ENCODE results near the gene FAM110C.

The FAM110C gene

DNA sequence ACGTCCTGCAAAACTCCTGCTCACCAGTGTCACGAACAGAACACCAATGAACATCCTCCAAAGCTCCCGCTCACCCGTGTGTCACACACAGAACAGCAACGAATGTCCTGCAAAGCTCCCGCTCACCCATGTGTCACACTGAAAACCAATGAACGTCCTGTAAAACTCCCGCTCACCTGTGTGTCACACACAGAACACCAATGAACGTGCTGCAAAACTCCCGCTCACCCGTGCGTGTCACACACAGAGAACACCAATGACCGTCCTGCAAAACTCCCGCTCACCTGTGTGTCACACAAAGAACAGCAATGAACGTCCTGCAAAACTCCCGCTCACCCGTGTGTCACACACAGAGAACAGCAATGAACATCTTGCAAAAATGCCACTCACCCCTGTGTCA is 20.5 kb upstream of the FAM110C start:
- H3K36me3 ChIP-seq (ENCODE audit: control insufficient read depth, insufficient read depth, low read length) = no peaks in the 10 kb centered on the region
- peaks cover 8% of the 10 kb centered on the region for H3K4me1 ChIP-seq (ENCODE audit: control insufficient read depth, insufficient read depth, low read length)
- H3K9me3 ChIP-seq (ENCODE audit: control insufficient read depth, low read length) = no peaks in the 10 kb centered on the region
- no peak overlapping the region for H3K4me3 ChIP-seq (ENCODE audit: low read length)
- H3K27me3 ChIP-seq (ENCODE audit: control insufficient read depth, insufficient read depth, low read length) = no peaks in the 10 kb centered on the region
- no peak overlapping the region for H3K9ac ChIP-seq (ENCODE audit: low read length)

- H3K4me1 ChIP-seq (ENCODE audit: control insufficient read depth, insufficient read depth, low read length) = peaks cover 8% of the 10 kb centered on the region
- no peak overlapping the region for H3K4me3 ChIP-seq (ENCODE audit: low read length)
- H3K9me3 ChIP-seq (ENCODE audit: control insufficient read depth, low read length) = no peaks in the 10 kb centered on the region
- no peaks in the 10 kb centered on the region for H3K27me3 ChIP-seq (ENCODE audit: control insufficient read depth, insufficient read depth, low read length)
- H3K36me3 ChIP-seq (ENCODE audit: control insufficient read depth, insufficient read depth, low read length) = no peaks in the 10 kb centered on the region
- no peak overlapping the region for H3K9ac ChIP-seq (ENCODE audit: low read length)
Observed at GRCh38 chr2:65121-65520, 18.8 kb upstream of the FAM110C start.

DNA sequence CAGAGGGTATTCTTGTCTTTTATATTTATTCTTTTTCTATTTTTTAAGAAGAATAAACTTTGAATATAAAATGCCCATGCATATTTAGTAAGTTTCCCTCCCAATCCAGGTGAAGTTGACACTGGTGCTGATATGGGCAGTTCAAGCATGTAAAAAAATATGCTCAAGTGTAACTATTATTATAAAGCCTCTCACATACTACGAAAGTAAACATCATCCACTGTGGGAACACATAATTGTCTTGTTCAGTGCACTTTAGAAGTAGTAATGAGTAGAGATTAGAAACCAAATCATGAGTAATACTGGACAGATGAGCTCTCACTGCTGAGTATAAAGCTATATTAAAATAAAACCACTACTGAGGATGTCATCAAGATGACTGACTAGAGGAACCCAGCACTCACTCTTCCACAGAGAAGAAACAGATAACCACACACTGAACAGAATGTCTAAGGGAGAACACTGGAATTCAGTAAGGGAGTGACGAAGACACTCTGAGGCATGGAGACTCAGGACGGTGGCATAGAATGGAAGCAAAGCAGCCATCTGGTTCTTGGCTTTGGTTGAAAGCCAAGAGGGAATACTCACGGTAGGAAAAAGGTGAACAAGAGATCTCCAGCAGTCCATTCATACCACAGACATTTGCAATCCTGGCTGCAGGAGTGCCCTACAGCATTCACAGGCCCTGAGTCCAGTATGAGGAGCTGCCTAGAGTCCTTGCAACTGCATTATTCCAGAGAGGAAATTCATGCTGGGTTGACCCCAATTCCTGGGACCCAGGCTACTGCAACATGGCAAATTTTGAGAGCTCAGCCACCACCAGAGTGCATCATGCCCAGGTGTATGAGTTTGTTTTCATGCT is 9.5 kb upstream of the FAM110C start:
- H3K36me3 ChIP-seq (ENCODE audit: control insufficient read depth, insufficient read depth, low read length) = no peaks in the 10 kb centered on the region
- H3K9ac ChIP-seq (ENCODE audit: low read length) = no peak overlapping the region
- H3K27me3 ChIP-seq (ENCODE audit: control insufficient read depth, insufficient read depth, low read length) = no peaks in the 10 kb centered on the region
- H3K9me3 ChIP-seq (ENCODE audit: control insufficient read depth, low read length) = peaks cover 11% of the 10 kb centered on the region
- H3K4me3 ChIP-seq (ENCODE audit: low read length) = no peak overlapping the region
- H3K4me1 ChIP-seq (ENCODE audit: control insufficient read depth, insufficient read depth, low read length) = no peaks in the 10 kb centered on the region

DNA sequence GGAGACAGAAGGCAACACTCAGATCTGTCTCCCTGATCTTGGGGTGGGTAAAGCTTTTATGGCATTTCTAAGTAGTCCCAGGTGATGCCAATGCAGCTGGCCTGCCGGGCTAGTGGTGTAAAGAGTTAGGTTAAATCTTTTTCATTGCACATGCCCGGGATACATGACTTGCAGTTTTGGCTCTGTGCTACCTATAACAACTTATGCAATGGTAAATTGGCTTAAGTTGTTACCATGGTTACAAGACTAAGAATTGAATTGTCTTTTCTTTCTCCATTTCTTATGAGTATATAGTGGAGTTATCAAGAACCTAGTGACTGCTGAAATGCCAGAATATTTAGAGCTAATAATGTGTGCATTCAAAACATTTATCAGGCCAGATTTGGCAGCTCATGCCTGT is 5.3 kb upstream of the FAM110C start:
- H3K4me3 ChIP-seq (ENCODE audit: low read length) = no peak overlapping the region
- no peaks in the 10 kb centered on the region for H3K36me3 ChIP-seq (ENCODE audit: control insufficient read depth, insufficient read depth, low read length)
- no peak overlapping the region for H3K9ac ChIP-seq (ENCODE audit: low read length)
- H3K27me3 ChIP-seq (ENCODE audit: control insufficient read depth, insufficient read depth, low read length) = no peaks in the 10 kb centered on the region
- no peaks in the 10 kb centered on the region for H3K9me3 ChIP-seq (ENCODE audit: control insufficient read depth, low read length)
- H3K4me1 ChIP-seq (ENCODE audit: control insufficient read depth, insufficient read depth, low read length) = peaks cover 7% of the 10 kb centered on the region

- H3K27me3 ChIP-seq (ENCODE audit: control insufficient read depth, insufficient read depth, low read length) = peaks cover 3% of the 10 kb centered on the region
- H3K4me3 ChIP-seq (ENCODE audit: low read length) = peak overlapping the region; percentile 66
- H3K36me3 ChIP-seq (ENCODE audit: control insufficient read depth, insufficient read depth, low read length) = no peaks in the 10 kb centered on the region
- no peaks in the 10 kb centered on the region for H3K9me3 ChIP-seq (ENCODE audit: control insufficient read depth, low read length)
- H3K4me1 ChIP-seq (ENCODE audit: control insufficient read depth, insufficient read depth, low read length) = peaks cover 7% of the 10 kb centered on the region
- no peak overlapping the region for H3K9ac ChIP-seq (ENCODE audit: low read length)
Observed at GRCh38 chr2:47737-48136, 1.4 kb upstream of the FAM110C start.

DNA sequence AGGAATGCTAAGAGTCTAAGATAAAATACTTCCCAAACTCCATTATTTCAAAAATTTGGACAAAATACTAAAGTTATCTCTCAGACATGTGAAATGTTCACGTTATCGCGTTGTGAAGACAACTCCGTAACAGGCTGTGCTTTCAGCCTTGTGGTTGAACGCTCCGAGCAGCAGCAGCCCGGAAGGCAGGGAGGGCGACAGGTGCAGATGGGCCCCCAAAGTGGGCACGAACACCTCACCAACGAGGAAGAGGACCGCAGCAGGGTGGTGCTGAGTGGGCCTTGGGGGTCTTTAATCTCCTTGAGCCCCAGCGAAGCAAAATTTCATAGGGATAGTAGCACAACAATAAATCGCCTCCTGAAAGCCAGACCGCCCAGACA is 1.0 kb upstream of the FAM110C start:
- peak overlapping the region; percentile 82 for H3K9ac ChIP-seq (ENCODE audit: low read length)

GRCh38 chr2:46131-46470 is 204 bp downstream of the FAM110C start:
- no peaks in the 10 kb centered on the region for H3K36me3 ChIP-seq (ENCODE audit: control insufficient read depth, insufficient read depth, low read length)
- H3K27me3 ChIP-seq (ENCODE audit: control insufficient read depth, insufficient read depth, low read length) = peaks cover 3% of the 10 kb centered on the region
- H3K9ac ChIP-seq (ENCODE audit: low read length) = peak overlapping the region; percentile 77

More for the DNA sequence above, 1.0 kb upstream of the FAM110C start:
- Histone ChIP-seq H3K36me3 (ENCODE audit: control insufficient read depth, insufficient read depth, low read length) (no peaks in the 10 kb centered on the region), H3K4me1 (ENCODE audit: control insufficient read depth, insufficient read depth, low read length) (peaks cover 7% of the 10 kb centered on the region), H3K9me3 (ENCODE audit: control insufficient read depth, low read length) (no peaks in the 10 kb centered on the region), H3K4me3 (ENCODE audit: low read length) (peak overlapping the region; percentile 66), H3K27me3 (ENCODE audit: control insufficient read depth, insufficient read depth, low read length) (peaks cover 3% of the 10 kb centered on the region)

GRCh38 chr2:45342-46130 is 769 bp downstream of the FAM110C start:
- Histone ChIP-seq H3K9me3 (ENCODE audit: control insufficient read depth, low read length) (no peaks in the 10 kb centered on the region), H3K4me3 (ENCODE audit: low read length) (peak overlapping the region; percentile 48), H3K9ac (ENCODE audit: low read length) (peak overlapping the region; percentile 77), H3K36me3 (ENCODE audit: control insufficient read depth, insufficient read depth, low read length) (no peaks in the 10 kb centered on the region), H3K27me3 (ENCODE audit: control insufficient read depth, insufficient read depth, low read length) (peaks cover 3% of the 10 kb centered on the region), H3K4me1 (ENCODE audit: control insufficient read depth, insufficient read depth, low read length) (peaks cover 10% of the 10 kb centered on the region)

More at GRCh38 chr2:46131-46470, 204 bp downstream of the FAM110C start:
- peak overlapping the region; percentile 48 for H3K4me3 ChIP-seq (ENCODE audit: low read length)
- no peaks in the 10 kb centered on the region for H3K9me3 ChIP-seq (ENCODE audit: control insufficient read depth, low read length)
- peaks cover 7% of the 10 kb centered on the region for H3K4me1 ChIP-seq (ENCODE audit: control insufficient read depth, insufficient read depth, low read length)

GRCh38 chr2:44748-45341 is 1.5 kb downstream of the FAM110C start:
- Histone ChIP-seq H3K27me3 (ENCODE audit: control insufficient read depth, insufficient read depth, low read length) (peaks cover 3% of the 10 kb centered on the region), H3K4me1 (ENCODE audit: control insufficient read depth, insufficient read depth, low read length) (peaks cover 12% of the 10 kb centered on the region), H3K9me3 (ENCODE audit: control insufficient read depth, low read length) (no peaks in the 10 kb centered on the region), H3K36me3 (ENCODE audit: control insufficient read depth, insufficient read depth, low read length) (no peaks in the 10 kb centered on the region), H3K9ac (ENCODE audit: low read length) (peak overlapping the region; percentile 77), H3K4me3 (ENCODE audit: low read length) (peak overlapping the region; percentile 48)

- Histone ChIP-seq H3K9me3 (ENCODE audit: control insufficient read depth, low read length) (no peaks in the 10 kb centered on the region), H3K27me3 (ENCODE audit: control insufficient read depth, insufficient read depth, low read length) (peaks cover 3% of the 10 kb centered on the region), H3K36me3 (ENCODE audit: control insufficient read depth, insufficient read depth, low read length) (no peaks in the 10 kb centered on the region), H3K4me3 (ENCODE audit: low read length) (no peak overlapping the region), H3K4me1 (ENCODE audit: control insufficient read depth, insufficient read depth, low read length) (peaks cover 19% of the 10 kb centered on the region), H3K9ac (ENCODE audit: low read length) (peak overlapping the region; percentile 77)
Observed at GRCh38 chr2:42788-43187, 3.5 kb downstream of the FAM110C start.

GRCh38 chr2:40465-40864 is 5.8 kb downstream of the FAM110C start:
- Histone ChIP-seq H3K36me3 (ENCODE audit: control insufficient read depth, insufficient read depth, low read length) (no peaks in the 10 kb centered on the region), H3K9me3 (ENCODE audit: control insufficient read depth, low read length) (no peaks in the 10 kb centered on the region), H3K4me3 (ENCODE audit: low read length) (no peak overlapping the region), H3K27me3 (ENCODE audit: control insufficient read depth, insufficient read depth, low read length) (peaks cover 3% of the 10 kb centered on the region), H3K9ac (ENCODE audit: low read length) (no peak overlapping the region), H3K4me1 (ENCODE audit: control insufficient read depth, insufficient read depth, low read length) (peaks cover 28% of the 10 kb centered on the region)

DNA sequence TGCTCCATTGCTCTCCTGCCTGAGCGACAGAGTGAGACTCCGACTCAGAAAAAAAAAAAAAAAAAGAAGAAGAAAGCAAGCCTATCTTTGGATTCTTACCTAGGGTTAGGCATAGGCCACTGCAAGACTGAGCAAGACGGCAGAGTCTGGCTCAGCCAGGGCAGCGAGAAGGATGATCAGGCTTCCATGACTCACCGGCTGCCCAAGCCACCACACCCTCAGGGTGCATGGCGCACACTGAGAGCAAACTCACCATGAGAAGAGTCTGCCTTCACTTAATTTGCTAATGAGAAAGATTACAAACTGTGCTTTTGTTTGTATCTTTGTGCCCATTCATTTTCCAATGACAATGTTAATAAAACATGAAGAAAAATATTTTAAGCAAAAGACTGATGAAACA is 8.2 kb downstream of the FAM110C start:
- Histone ChIP-seq H3K9ac (ENCODE audit: low read length) (no peak overlapping the region), H3K9me3 (ENCODE audit: control insufficient read depth, low read length) (no peaks in the 10 kb centered on the region), H3K36me3 (ENCODE audit: control insufficient read depth, insufficient read depth, low read length) (no peaks in the 10 kb centered on the region)

More for the DNA sequence above, 8.2 kb downstream of the FAM110C start:
- peaks cover 48% of the 10 kb centered on the region for H3K4me1 ChIP-seq (ENCODE audit: control insufficient read depth, insufficient read depth, low read length)
- H3K4me3 ChIP-seq (ENCODE audit: low read length) = no peak overlapping the region
- H3K27me3 ChIP-seq (ENCODE audit: control insufficient read depth, insufficient read depth, low read length) = no peaks in the 10 kb centered on the region

Measured in mucosa of stomach (tissue), 1 donor.